Hematopoietic multipotent progenitor cell treated with erythropoietin and hydrocortisone succinate and interleukin-3 and kit ligand, for 8 days (in vitro differentiated cells): Measurements from ENCODE around the gene ATP13A2.

ENCODE experiments used
- DNase-seq: peaks from one replicate; pipeline ENCODE4 v3.0.0-alpha.2; 2015

The ATP13A2 gene

DNA sequence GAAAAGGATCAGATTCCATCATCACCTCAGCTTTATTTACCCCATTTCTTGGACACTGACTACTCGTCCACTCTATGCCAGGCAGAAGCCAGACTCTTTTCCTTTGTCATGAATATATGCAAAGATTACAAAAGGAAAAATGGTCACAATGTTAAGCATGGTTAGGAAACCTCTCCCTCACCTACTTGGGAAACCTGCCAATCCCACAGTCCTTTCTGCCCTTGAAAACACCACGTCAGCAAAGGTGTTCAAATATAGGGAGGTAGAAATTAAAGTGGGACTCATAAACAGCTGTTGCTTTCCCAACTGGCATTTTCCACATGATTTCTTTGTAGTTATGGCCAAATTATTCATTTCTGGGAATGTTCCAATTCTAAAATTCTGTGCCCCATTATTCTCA, 16.2 kb upstream of the ATP13A2 start:
- DNase-seq = no peak

DNA sequence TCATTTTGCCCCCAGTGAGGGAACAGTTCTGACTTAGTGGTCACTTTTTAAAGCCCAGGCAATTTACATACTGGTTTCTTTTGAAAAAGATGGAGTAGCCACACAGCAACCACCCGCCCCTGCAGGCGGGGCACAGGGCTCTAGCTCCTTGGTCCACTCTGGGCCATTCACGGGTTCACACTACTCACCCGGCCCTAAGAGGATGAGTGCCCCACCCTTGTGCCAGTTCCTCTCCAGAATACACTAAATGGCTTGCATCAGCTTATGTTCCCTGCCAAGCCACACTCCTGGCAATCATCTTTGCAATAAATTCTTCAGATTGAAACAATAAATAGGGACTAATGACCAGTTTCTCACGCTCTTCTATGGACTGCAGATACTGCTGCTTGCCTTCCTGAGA, 15.7 kb upstream of the ATP13A2 start:
- DNase-seq = no peak

DNA sequence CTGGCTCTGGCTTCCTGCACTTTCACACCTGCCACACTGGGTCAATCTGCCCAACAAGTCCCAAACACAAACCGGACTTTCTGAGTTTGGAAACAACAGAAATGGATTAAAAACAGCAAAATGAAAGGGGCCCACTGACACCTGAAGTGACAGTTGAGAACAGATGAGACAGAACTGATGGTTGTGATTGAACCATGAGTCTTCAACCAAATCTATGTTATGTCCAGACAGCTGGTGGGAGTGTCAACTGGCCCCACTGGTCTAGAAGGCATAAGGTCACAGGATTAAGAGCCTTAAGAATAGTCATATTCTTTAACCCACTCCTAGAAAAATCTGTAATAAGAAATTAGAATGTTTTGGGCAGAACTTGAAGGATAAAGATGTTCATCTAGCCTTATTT, 13.0 kb upstream of the ATP13A2 start:
- no peak for DNase-seq

GRCh38 chr1:17023573-17023972, 11.8 kb upstream of the ATP13A2 start:
- no peak for DNase-seq

DNA sequence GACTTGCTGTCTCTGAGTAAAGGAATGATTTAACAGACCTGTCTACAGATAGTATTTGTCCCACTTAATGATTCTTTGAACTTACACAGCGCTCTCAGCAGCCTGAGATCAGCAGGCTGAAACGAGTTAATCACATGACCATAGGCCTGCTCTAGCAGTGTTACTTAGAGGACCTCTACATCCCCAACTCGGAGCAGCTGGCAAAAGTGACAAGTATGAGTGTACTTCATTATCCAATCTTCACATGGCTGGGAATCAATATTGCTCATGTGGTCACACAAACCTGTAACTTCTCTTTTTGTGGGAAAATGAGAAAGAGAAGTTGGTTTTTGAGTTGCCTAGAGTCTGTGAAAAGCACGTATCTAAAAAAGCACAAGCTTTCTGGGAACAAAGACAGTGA, 11.4 kb upstream of the ATP13A2 start:
- no peak for DNase-seq

DNA sequence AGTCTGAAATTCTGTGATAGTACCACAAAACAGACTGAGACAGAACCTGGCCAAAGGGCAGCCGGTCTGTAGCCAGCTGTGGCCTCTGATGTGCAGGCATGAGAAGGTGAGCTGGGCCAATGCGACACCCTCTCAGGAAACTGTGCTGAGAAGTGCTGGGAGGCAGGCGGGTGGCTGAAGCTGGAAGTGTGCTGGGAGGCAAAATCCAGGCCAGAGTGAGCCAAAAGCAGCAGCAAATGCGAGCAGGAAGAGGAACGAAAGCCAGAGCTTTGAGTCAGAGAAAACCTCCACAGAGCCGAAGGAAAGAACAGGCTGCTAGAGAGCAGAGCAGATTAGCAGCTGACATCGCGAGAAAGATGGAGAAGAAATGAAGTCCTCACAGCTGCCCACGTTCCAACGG, 10.2 kb upstream of the ATP13A2 start:
- no peak for DNase-seq

- DNase-seq = no peak
Measured at GRCh38 chr1:17020502-17020901, 8.8 kb upstream of the ATP13A2 start.

DNA sequence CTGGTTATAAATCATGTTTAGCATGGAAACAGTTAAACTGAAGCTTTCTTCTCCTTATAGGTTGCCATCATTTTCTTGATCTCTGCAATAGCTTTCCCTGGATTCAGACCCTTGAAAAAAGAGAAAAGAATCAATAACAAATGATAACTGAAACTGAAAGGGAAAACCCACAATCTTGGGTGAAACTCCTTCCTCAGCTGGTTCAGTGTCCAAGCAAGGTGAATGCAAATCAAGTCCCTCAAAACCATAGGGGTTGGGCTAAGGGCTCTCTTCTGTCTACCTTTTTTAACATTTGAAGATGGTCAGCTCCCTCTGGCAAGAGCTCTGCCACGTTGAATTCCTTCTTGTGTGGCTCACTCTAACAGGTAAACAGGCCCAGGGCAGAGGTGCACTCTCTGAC, 7.1 kb upstream of the ATP13A2 start:
- DNase-seq = no peak

- no peak for DNase-seq
Measured at GRCh38 chr1:17017435-17017834, 5.7 kb upstream of the ATP13A2 start.

GRCh38 chr1:17016317-17016661, 4.6 kb upstream of the ATP13A2 start:
- DNase-seq = no peak

- no peak for DNase-seq
Measured at GRCh38 chr1:17014671-17015567, 3.2 kb upstream of the ATP13A2 start.

DNA sequence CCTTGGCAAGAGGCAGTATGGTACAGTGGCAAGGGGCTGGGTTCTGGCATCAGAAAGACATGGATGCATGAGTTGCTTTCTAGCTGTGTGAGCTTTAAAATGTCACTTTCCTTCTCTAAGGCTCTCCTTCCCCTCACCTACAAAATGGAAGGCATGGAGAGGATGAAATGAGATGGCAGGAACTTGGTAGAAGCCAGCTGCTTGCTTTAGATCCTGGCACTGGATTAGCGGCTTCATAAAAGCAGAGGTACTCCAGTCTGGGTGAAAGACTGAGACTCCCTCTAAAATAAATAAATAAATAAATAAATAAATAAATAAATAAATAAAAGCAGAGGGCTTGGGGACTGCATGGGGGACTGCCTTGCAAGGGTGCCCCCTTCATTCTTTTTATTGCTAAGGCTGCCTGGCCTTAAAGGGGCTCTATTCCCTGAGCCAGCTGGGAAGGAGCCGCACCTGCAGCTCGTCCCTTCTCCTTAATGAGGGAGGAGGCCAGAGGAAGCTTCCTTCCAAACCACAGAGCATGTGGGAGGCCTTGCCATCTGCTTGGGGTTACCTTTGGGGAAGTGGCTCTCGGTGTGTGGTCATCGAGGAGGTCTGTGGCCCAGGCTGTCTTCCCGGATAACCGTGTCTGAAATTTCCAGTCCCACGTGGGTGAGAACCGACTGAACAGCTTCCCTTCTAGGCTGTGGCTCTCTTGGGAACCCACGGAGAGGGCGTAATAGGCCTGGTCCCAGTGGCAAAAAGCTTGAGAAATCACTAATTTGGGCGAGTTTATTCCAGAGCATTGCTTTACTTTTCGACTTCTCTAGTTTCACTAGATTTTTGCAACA, 2.0 kb upstream of the ATP13A2 start:
- peak; percentile 29 for DNase-seq

- DNase-seq = no peak
Measured at GRCh38 chr1:17012775-17013490, 1.2 kb upstream of the ATP13A2 start.

DNA sequence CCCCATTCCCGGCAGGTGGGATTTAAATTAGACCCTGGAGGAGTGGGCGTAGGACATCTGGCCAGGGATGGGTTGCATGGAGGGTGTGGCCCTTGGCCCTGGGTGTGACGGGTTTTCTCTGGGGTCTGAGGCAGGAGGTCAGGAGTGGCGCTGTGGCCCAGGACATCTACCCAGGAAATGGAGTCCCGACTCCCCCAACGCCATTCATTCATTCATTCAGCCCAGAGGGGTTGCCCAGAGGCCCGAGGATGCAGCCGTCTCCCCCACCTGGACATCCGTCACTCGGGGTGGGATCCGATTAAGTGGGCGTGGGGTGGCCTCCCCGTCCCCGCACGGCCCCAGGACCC, 663 bp downstream of the ATP13A2 start:
- DNase-seq = no peak

GRCh38 chr1:17009706-17010105, 2.0 kb downstream of the ATP13A2 start:
- no peak for DNase-seq

DNA sequence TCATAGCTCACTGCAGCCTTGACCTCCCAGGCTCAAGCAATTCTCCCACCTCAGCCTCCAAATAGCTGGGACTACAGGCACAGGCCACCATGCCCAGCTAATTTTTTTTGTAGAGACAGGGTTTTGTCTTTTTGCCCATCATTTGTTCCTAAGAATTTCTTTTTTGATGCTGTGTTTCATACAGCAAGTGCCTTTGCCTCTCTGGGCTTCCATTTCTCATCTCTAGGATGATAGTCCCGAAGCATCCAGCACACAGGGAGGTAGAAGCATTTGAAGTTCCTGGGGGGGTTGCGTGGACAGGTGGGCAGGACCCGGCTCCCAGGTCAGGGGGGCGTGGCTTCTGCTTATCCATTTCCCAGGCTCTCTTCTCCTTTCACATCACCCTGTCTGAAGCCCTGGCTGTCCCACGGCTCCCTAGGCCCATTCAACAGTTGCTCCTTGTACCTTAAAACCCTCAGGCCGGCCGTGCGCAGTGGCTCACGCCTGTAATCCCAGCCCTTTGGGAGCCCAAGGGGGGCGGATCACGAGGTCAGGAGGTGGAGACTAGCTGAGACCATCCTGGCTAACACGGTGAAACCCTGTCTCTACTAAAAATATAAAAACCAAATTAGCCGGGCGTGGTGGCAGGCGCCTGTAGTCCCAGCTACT, 3.4 kb downstream of the ATP13A2 start:
- no peak for DNase-seq

DNA sequence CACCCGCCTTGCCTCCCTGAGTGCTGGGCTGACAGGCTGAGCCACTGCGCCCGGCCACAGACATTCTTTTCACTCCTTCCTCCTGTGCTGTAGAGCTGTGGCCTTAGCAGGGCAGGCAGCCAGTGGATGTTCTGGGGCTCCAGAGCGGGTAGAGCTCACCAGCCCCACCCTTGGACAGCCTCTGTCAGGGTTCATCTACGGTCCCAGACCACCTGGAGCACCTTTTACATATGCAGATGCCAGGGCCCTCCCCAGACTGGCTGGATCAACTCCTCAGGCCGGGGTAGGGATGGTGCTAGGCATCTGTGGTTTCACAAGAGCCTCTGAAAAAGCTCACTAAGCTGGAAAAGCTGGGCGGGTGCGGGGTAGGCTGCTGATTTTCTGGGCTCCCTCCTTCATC, 4.6 kb downstream of the ATP13A2 start:
- no peak for DNase-seq

GRCh38 chr1:17005365-17005740, 6.4 kb downstream of the ATP13A2 start:
- DNase-seq = no peak

DNA sequence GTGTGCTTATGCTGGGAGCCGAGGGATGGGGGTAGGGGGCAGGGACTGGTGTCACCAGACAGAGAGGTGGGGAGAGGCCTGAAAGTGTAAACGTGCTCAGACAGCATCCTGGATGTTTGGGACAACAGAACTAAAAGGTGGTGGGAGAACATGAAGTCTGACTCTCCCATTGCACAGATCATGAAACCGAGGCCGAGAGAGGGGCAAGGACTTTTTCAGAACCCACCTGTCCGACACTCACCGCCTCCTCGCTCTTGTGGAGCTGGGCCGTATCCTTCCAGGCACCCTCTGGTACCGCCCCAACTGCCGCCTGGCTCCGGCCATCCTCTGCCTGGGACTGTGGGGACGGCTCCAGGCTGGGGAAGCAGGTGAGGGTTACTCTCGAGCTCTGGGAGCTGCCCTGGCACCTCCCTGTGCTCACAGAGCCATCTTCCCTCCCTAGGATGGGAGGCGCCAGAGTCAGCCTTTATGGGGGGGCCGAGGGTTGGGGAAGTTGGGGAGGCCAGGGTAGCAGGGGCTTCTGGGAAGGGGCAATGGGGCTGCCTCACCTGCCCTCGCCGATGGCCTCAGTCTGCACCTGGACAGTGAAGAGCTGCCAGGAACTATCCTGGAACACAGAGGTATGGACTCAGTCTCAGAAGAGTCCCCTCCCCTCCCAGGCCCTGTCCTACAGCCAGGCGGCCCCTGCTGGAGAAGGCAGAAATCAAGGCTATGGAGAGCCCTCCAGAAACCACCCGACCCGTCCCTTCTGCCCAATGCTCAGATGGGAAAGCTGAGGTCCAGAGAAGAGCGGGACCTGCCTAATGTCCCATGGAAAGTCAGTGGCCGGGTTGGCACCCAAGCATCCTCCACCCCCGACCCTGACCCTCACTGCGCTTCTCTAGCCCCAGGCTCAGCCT, 7.0 kb downstream of the ATP13A2 start:
- DNase-seq = no peak

DNA sequence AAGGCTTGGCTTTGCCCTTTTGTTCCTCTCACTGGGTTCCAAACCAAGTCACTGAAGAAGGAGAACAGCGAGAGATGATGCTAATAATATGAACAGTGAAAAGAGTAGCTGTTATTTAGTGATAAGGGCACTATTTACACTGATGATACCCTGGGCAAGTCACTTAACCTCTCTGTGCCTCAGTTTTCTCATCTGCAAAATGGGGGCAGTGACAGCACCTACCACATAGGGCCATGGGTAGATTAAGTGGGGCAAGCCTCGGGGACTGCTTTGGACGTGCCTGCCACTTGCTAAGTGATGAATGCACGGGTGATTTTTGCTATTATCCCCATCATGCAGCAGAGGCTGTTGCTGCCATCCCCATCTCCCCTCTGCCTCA, 9.2 kb downstream of the ATP13A2 start:
- no peak for DNase-seq

- no peak for DNase-seq
Measured at GRCh38 chr1:17001760-17002523, 9.8 kb downstream of the ATP13A2 start.
